Measurements from ENCODE around the gene CACNA2D2.

GRCh38 chr3:50520849-50521248 is 17.4 kb upstream of the CACNA2D2 start:
- TF ChIP-seq USF2 (IDR thresholded peaks at IDR 0.05; ENCODE audit: low read depth, low read length) (no peak), SMC3 (IDR thresholded peaks at IDR 0.05; ENCODE audit: low read depth, low read length) (no peak), MAFK (IDR thresholded peaks at IDR 0.05; ENCODE audit: low read depth, low read length) (no peak), CTCF (conservative IDR thresholded peaks at IDR 0.05; ENCODE audit: low read depth, low read length) (no peak), MAZ (IDR thresholded peaks at IDR 0.05; ENCODE audit: borderline replicate concordance, low read depth, low read length) (no peak), POLR2A (IDR thresholded peaks at IDR 0.05; ENCODE audit: low read depth, low read length) (no peak), BHLHE40 (IDR thresholded peaks at IDR 0.05; ENCODE audit: low read depth, low read length) (no peak), RCOR1 (IDR thresholded peaks at IDR 0.05; ENCODE audit: insufficient replicate concordance, low read length) (no peak), FOS (IDR thresholded peaks at IDR 0.05; ENCODE audit: low read depth, low read length) (no peak), RAD21 (IDR thresholded peaks at IDR 0.05; ENCODE audit: low read length) (no peak), ELK1 (IDR thresholded peaks at IDR 0.05; ENCODE audit: borderline replicate concordance, low read depth, low read length) (no peak), CEBPB (IDR thresholded peaks at IDR 0.05; ENCODE audit: low read depth, low read length) (no peak), NFE2L2 (IDR thresholded peaks at IDR 0.05; ENCODE audit: low read depth, low read length) (no peak), RFX5 (IDR thresholded peaks at IDR 0.05; ENCODE audit: low read depth, low read length) (no peak)
